ENCODE results near the gene TSPEAR.

Gene TSPEAR

GRCh38 chr21:44522753-44523204 is 188.6 kb downstream of the TSPEAR start:
- no peak overlapping the region for H3K27ac ChIP-seq
- TF ChIP-seq ZFX (IDR thresholded peaks at IDR 0.05; ENCODE audit: borderline replicate concordance) = no peak
- TF ChIP-seq, protein P1, sequence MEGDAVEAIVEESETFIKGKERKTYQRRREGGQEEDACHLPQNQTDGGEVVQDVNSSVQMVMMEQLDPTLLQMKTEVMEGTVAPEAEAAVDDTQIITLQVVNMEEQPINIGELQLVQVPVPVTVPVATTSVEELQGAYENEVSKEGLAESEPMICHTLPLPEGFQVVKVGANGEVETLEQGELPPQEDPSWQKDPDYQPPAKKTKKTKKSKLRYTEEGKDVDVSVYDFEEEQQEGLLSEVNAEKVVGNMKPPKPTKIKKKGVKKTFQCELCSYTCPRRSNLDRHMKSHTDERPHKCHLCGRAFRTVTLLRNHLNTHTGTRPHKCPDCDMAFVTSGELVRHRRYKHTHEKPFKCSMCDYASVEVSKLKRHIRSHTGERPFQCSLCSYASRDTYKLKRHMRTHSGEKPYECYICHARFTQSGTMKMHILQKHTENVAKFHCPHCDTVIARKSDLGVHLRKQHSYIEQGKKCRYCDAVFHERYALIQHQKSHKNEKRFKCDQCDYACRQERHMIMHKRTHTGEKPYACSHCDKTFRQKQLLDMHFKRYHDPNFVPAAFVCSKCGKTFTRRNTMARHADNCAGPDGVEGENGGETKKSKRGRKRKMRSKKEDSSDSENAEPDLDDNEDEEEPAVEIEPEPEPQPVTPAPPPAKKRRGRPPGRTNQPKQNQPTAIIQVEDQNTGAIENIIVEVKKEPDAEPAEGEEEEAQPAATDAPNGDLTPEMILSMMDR (IDR thresholded peaks at IDR 0.05) = no peak

- no peak overlapping the region for H3K27ac ChIP-seq
Observed at GRCh38 chr21:44521928-44522752, 189.2 kb downstream of the TSPEAR start.

GRCh38 chr21:44521301-44521927 is 190.0 kb downstream of the TSPEAR start:
- no peak overlapping the region for H3K27ac ChIP-seq
- TF ChIP-seq, protein P1 (IDR thresholded peaks at IDR 0.05) = no peak
- no peak for TF ChIP-seq ZFX (IDR thresholded peaks at IDR 0.05; ENCODE audit: borderline replicate concordance)

More at GRCh38 chr21:44521928-44522752, 189.2 kb downstream of the TSPEAR start:
- TF ChIP-seq ZFX (IDR thresholded peaks at IDR 0.05; ENCODE audit: borderline replicate concordance) = no peak
- TF ChIP-seq, protein P1 (IDR thresholded peaks at IDR 0.05) = no peak

- TF ChIP-seq ZFX (IDR thresholded peaks at IDR 0.05; ENCODE audit: borderline replicate concordance) = no peak
- TF ChIP-seq, protein P1 (IDR thresholded peaks at IDR 0.05) = no peak
- no peak overlapping the region for H3K27ac ChIP-seq
Observed at GRCh38 chr21:44520326-44521300, 190.8 kb downstream of the TSPEAR start.

DNA sequence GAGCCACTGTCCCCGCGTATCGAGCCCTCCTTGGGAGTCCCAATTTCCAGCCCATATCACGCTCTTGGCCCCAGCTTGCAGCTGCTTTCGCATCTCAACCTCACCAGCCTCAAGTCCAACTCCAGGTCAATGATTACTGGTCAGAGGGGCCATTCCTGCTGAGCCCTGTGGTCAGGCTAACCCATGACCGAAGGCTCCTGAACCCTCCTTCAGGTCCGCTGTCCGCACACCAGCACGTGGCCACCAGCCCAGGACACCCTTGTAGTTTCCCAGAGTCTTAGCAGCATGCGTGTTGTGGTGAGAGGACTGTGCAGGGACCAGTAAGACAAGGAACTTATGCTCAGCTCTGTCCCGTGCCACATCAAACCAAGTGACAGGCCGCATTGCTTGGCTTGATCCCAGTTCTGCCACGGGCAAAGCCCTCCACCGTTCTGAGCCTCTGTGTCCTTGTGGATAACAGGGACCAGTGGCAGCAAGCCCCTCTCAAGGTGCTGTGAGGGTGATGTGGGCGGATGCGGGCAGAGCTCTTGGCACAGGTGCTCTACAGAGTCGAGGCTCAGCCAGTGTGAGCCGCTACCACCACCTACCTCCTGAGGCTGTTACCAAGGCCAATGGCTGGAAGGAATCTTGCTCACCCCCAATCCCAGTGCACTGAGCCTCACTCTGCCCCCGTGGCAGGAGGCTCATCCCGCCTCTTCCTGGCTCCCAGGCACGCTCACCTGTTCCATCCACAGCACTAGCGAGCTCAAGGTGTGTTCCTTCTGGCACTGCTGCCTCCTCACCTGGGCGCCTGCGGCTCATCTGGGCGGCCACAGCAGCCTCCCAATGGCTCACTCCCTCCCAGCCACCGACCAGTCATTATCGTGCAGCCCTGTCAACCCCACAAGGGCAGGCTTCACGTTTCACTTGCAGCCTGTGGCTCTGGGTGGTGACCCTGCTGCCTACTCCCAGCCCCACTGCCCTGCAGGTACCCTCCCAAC is 191.7 kb downstream of the TSPEAR start:
- no peak overlapping the region for H3K27ac ChIP-seq
- TF ChIP-seq, protein P1 (IDR thresholded peaks at IDR 0.05) = no peak
- no peak for TF ChIP-seq ZFX (IDR thresholded peaks at IDR 0.05; ENCODE audit: borderline replicate concordance)

DNA sequence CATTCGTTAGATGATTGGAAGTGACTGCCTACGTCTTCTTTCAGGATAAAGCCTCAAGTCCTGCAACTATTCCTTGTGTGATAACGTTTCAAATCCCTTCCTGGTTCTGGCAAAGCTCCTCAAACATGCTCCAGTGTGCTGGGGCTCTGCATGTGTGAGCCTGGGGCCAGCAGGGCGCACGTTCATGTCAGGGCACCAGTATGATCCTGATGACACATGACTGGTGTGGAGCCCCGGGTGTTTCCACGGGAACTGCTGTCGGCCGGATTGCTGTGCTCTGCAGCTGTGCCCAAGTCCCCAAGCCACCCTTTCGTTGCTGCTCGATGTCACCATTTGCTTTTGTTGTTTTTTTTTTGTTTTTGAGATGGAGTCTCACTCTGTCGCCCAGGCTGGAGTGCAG is 192.7 kb downstream of the TSPEAR start:
- no peak for TF ChIP-seq ZFX (IDR thresholded peaks at IDR 0.05; ENCODE audit: borderline replicate concordance)
- TF ChIP-seq, protein P1 (IDR thresholded peaks at IDR 0.05) = no peak
- no peak overlapping the region for H3K27ac ChIP-seq

Data from 22Rv1 (cell line).